HG03039 (cell line): Measurements from ENCODE around the gene HAPLN3.

Source experiments
- ATAC-seq: cut with Tn5 transposase; IDR thresholded peaks from one replicate; pipeline ENCODE4 v1.9.1; 2021; ENCODE audit warnings: mild to moderate bottlenecking, moderate library complexity; ENCODE audit not compliant: unreplicated experiment

HAPLN3 gene

DNA sequence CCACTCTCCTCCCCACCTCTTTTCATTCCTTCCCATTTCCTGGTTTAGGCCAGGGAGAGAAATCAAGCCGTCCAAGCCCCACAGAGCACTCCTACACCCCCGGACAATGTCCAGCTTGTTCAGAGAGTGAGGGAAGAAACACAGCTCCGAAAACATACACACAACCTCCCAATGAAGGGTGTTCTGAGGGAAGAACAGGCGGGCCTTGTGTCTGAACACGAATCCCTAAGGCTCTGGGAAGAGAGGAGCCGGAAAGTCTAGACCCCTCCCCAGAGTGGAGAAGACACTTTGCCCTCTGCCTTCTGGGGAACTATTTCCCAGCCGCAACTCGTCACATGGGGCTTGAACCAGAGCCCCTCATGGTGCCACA is 61.6 kb downstream of the HAPLN3 start:
- ATAC-seq = no peak

DNA sequence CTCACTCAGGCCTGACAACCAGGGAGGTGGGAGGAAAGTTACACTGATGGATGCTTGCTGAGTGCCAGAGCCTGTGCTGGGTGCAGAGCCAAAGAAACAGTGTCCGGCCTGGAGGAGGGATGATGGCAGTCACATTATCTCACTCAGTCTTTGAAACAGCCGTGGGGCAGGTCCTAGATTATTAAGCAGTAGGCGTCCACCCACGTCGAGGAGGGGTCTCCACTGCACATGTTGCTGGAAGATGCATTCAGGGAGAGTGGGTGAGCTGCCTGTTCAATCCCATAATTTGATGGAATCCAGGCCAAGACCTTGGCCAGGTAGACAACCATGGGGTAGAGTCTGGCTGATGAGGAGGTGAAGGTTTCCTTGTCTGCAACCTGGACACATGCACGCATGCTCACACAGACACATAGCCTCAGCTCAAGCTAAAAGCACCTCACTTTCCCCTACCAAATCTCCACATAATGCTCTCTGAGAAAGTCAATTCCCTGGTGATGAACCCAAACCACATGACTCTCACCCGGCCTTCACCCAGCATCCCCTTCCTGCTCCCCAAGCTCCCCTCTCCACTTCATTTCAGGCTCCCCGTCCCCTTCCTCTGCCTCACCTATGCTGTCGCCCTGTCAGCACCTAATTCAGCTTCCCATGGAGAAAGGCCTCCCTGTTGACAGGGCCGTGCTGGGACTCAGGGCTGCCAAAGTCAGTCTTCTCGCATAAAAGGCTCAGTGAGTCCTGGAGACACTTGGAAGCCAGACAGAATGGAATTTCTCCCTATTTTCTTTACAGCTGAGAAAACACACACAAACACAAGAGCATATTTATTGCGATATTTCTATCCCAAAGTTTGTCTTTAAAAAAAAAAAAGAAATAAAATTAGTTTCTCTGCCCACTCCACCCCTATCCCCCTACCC is 62.3 kb downstream of the HAPLN3 start:
- no peak for ATAC-seq

DNA sequence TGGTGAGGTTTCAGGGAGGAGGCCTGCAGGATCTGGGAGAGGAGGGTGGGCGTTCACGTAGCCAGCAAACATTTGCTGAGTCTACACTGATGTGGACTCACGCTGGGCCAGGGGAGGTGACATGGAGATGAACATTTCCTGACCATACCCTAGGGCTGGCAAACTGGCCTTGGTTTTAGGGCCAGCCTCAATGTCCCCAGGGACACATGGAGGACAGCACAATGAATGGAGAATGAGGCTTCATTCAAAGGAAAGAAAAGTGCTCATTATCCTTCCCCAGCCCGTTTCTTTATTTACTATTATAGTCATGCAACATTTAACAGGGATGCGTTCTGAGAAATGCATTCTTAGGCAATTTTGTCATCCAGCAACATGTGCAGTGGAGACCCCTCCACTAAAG is 65.3 kb downstream of the HAPLN3 start:
- no peak for ATAC-seq

DNA sequence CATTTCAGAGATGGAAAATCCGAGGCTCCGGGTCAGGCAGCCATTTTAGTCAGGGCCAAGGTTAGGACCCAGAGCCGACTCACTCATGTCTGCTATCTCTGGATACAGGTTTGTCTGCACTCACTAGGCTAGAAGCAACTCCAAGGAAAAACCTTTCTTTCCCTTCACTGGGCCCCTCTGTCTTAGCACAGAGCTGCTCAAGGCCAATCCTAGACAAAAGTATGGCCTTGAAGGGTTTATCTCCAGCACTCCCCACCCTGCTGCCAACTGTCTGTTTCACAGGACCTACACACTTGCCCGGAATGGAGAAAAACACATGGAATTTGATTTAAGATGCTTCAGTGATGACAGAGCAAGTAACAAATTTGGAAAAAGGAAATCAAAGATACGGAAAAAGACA is 66.6 kb downstream of the HAPLN3 start:
- no peak for ATAC-seq
